ENCODE data around the gene TEAD4. TPM values are rescaled to one million over a fixed set of nuclear protein-coding genes. Genes with fewer than 3 reads are reported as not detected.

Gene TEAD4
- total RNA-seq, 1 experiment from 2014 or later, result 47.7 TPM

GRCh38 chr12:3019005-3019680, 59.9 kb downstream of the TEAD4 start:
- no peaks in the 10 kb centered on the region; the same call in 1 of the 2 replicates for H4K20me1 ChIP-seq (ENCODE audit: insufficient read depth)
- intact Hi-C loops (cut with micrococcal nuclease; ENCODE audit: unreplicated experiment), result no loop called here
- no peaks in the 10 kb centered on the region for H3K36me3 ChIP-seq (ENCODE audit: low read depth)
- TF ChIP-seq EZH2 (IDR thresholded peaks at IDR 0.05; ENCODE audit: low read depth), result no peak
- TF ChIP-seq, protein P1, sequence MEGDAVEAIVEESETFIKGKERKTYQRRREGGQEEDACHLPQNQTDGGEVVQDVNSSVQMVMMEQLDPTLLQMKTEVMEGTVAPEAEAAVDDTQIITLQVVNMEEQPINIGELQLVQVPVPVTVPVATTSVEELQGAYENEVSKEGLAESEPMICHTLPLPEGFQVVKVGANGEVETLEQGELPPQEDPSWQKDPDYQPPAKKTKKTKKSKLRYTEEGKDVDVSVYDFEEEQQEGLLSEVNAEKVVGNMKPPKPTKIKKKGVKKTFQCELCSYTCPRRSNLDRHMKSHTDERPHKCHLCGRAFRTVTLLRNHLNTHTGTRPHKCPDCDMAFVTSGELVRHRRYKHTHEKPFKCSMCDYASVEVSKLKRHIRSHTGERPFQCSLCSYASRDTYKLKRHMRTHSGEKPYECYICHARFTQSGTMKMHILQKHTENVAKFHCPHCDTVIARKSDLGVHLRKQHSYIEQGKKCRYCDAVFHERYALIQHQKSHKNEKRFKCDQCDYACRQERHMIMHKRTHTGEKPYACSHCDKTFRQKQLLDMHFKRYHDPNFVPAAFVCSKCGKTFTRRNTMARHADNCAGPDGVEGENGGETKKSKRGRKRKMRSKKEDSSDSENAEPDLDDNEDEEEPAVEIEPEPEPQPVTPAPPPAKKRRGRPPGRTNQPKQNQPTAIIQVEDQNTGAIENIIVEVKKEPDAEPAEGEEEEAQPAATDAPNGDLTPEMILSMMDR (conservative IDR thresholded peaks at IDR 0.05), result no peak
- POLR2A ChIA-PET (ENCODE audit: unreplicated experiment), result no interaction called here
- H3K4me1 ChIP-seq (replicated peaks; ENCODE audit: insufficient read depth), result no peaks in the 10 kb centered on the region
- H3K79me2 ChIP-seq (ENCODE audit: low read depth), result no peaks in the 10 kb centered on the region
- DNase-seq, result no peak
- H3K9me2 ChIP-seq (ENCODE audit: insufficient read depth), result no peaks in the 10 kb centered on the region
- H3F3A ChIP-seq (ENCODE audit: insufficient read depth, low read depth), result no peaks in the 10 kb centered on the region
- CTCF ChIA-PET, result no interaction called here
- BruUV-seq (replicated peaks), result no TSS peak
- H3K27me3 ChIP-seq (ENCODE audit: insufficient read depth, low read depth), result no peaks in the 10 kb centered on the region
- H3K27ac ChIP-seq, result no peak overlapping the region
- H3K4me3 ChIP-seq, result no peak overlapping the region
- no peak overlapping the region for H3K4me2 ChIP-seq
- H3K9me3 ChIP-seq (ENCODE audit: insufficient read depth, low read depth), result no peaks in the 10 kb centered on the region
- H2AFZ ChIP-seq, result no peak overlapping the region

DNA sequence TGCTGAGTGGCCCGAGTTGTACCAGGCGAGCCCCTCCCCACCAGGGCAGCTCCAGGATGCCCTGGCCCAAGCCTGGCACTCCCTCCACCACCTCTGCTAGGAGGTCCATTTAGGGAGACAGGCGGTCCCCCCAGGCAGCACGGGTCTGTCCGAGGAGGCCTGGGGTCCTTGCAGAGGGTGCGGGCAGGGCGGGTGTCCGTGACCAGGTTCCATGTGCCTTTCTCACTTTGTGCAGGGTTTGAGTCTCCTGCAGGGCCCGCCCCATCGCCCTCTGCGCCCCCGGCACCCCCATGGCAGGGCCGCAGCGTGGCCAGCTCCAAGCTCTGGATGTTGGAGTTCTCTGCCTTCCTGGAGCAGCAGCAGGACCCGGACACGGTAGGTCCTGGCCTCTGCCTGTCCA, 61.2 kb downstream of the TEAD4 start:
- H3K9me3 ChIP-seq (ENCODE audit: insufficient read depth, low read depth), result no peaks in the 10 kb centered on the region
- no peaks in the 10 kb centered on the region for H3K27me3 ChIP-seq (ENCODE audit: insufficient read depth, low read depth)
- POLR2A ChIA-PET (ENCODE audit: unreplicated experiment), result no interaction called here
- H3K9me2 ChIP-seq (ENCODE audit: insufficient read depth), result no peaks in the 10 kb centered on the region
- H3K27ac ChIP-seq, result no peak overlapping the region
- no peaks in the 10 kb centered on the region; the same call in 1 of the 2 replicates for H4K20me1 ChIP-seq (ENCODE audit: insufficient read depth)
- no peaks in the 10 kb centered on the region for H3K79me2 ChIP-seq (ENCODE audit: low read depth)
- no peak overlapping the region for H3K4me2 ChIP-seq
- intact Hi-C loops (cut with micrococcal nuclease; ENCODE audit: unreplicated experiment), result no loop called here
- no peaks in the 10 kb centered on the region for H3K36me3 ChIP-seq (ENCODE audit: low read depth)
- H3K4me1 ChIP-seq (replicated peaks; ENCODE audit: insufficient read depth), result no peaks in the 10 kb centered on the region
- H2AFZ ChIP-seq, result no peak overlapping the region
- TF ChIP-seq, protein P1 (conservative IDR thresholded peaks at IDR 0.05), result no peak
- no peak for TF ChIP-seq EZH2 (IDR thresholded peaks at IDR 0.05; ENCODE audit: low read depth)
- no TSS peak for BruUV-seq (replicated peaks)
- CTCF ChIA-PET, result no interaction called here
- DNase-seq, result no peak
- H3K4me3 ChIP-seq, result no peak overlapping the region
- no peaks in the 10 kb centered on the region for H3F3A ChIP-seq (ENCODE audit: insufficient read depth, low read depth)

- Histone ChIP-seq H3K9me3 (ENCODE audit: insufficient read depth, low read depth) (no peaks in the 10 kb centered on the region), H3K27ac (no peak overlapping the region), H3F3A (ENCODE audit: insufficient read depth, low read depth) (no peaks in the 10 kb centered on the region), H3K79me2 (ENCODE audit: low read depth) (no peaks in the 10 kb centered on the region), H3K27me3 (ENCODE audit: insufficient read depth, low read depth) (no peaks in the 10 kb centered on the region), H3K36me3 (ENCODE audit: low read depth) (no peaks in the 10 kb centered on the region), H3K4me1 (replicated peaks; ENCODE audit: insufficient read depth) (no peaks in the 10 kb centered on the region), H3K4me3 (no peak overlapping the region), H4K20me1 (ENCODE audit: insufficient read depth) (no peaks in the 10 kb centered on the region), H3K9me2 (ENCODE audit: insufficient read depth) (no peaks in the 10 kb centered on the region), H3K4me2 (no peak overlapping the region), H2AFZ (no peak overlapping the region)
- POLR2A ChIA-PET (ENCODE audit: unreplicated experiment), result no interaction called here
- intact Hi-C loops (cut with micrococcal nuclease; ENCODE audit: unreplicated experiment), result no loop called here
- TF ChIP-seq, protein P1 (conservative IDR thresholded peaks at IDR 0.05), result no peak
- TF ChIP-seq EZH2 (IDR thresholded peaks at IDR 0.05; ENCODE audit: low read depth), result no peak
- no peak for DNase-seq
- CTCF ChIA-PET, result no interaction called here
- no TSS peak for BruUV-seq (replicated peaks)
Measured at GRCh38 chr12:3020850-3021435, 61.7 kb downstream of the TEAD4 start.

All from PC-9 (cell line).